Measurements from ENCODE around the gene GIGYF2. TPM values are rescaled to one million over a fixed set of nuclear protein-coding genes. Genes with fewer than 3 reads are reported as not detected.

Gene GIGYF2
- total and polyA plus RNA-seq, 3 experiments from 2014 or later = 27.2 to 55.8 (median 54.7) TPM

DNA sequence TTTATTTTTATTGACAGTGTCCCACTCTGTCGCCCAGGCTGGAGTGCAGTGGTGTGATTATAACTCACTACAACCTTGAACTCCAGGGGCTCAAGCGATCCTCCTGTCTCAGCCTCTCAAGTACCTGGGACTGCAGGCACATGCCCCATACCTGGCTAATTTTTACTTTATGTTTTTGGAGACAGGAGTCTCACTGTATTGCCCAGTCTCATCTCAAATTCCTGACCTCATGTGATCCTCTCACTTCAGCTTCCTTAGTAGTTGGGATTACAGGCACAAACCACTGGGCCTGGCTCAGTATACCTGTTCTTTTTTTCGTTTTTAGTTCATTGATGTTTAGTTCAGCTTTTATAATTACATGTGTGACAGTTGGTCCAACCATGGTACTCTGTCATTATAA is 132.9 kb downstream of the GIGYF2 start:
- no peaks in the 10 kb centered on the region for H3K9me3 ChIP-seq (ENCODE audit: low read length)
- no peaks in the 10 kb centered on the region for H3K4me1 ChIP-seq (ENCODE audit: insufficient read depth, low read length)
- Mint-ChIP-seq H3K27me3 (no peaks in the 10 kb centered on the region), H3K4me1 (peaks cover 11 to 16% (median 12%) of the 10 kb centered on the region in 3 donors), H3K4me3 (no peak overlapping the region), H3K27ac (peak overlapping the region in 2 of 8 donors; percentile 37 to 75), H3K36me3 (peaks cover 13 to 80% (median 43%) of the 10 kb centered on the region in 3 donors), H3K9me3 (no peaks in the 10 kb centered on the region)
- DNase-seq = no peak
- H3K4me3 ChIP-seq (ENCODE audit: low read length) = no peak overlapping the region
- ChIA-PET CTCF (no interaction called here), POLR2A (interaction anchor here (0.6 kb wide), 1 partner anchor 67 kb away, joined by 3 read pairs; no protein-coding TSS in a partner anchor)
- H3K36me3 ChIP-seq (ENCODE audit: insufficient read depth, low read length) = peaks cover 20% of the 10 kb centered on the region
- H3K27me3 ChIP-seq (ENCODE audit: insufficient read depth, low read length, poor library complexity, severe bottlenecking) = no peaks in the 10 kb centered on the region
- no peak overlapping the region for H3K27ac ChIP-seq (ENCODE audit: low read depth, low read length)

DNA sequence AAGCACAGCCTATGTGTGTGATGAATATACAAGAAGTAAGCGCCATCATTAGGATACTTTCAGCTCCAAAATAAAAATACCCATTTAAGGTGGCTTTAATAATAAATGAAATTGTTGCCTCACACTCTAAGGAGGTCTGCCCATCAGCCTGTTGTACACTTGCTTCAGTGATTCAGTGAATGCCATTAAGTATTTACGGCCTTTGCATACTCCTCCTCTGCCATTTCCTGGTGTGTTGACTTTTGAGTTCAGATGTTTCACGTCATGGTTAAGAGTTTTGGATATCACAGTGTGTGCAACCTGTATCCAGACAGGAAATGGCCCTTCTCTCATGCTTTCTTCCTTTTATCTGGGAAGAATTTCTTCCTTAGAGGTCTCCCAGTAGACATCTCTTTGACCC is 134.4 kb downstream of the GIGYF2 start:
- ChIA-PET POLR2A (no interaction called here), CTCF (no interaction called here)
- H3K9me3 ChIP-seq (ENCODE audit: low read length) = no peaks in the 10 kb centered on the region
- H3K27me3 Mint-ChIP-seq = no peaks in the 10 kb centered on the region
- no peaks in the 10 kb centered on the region for H3K9me3 Mint-ChIP-seq
- no peak overlapping the region for H3K4me3 Mint-ChIP-seq
- H3K36me3 ChIP-seq (ENCODE audit: insufficient read depth, low read length) = peaks cover 21% of the 10 kb centered on the region
- H3K27me3 ChIP-seq (ENCODE audit: insufficient read depth, low read length, poor library complexity, severe bottlenecking) = no peaks in the 10 kb centered on the region
- peaks cover 0 to 76% (median 35%) of the 10 kb centered on the region in 3 donors for H3K36me3 Mint-ChIP-seq
- H3K27ac ChIP-seq (ENCODE audit: low read depth, low read length) = no peak overlapping the region
- DNase-seq = no peak
- H3K27ac Mint-ChIP-seq = peak overlapping the region in 2 of 8 donors; percentile 8 to 85
- H3K4me1 Mint-ChIP-seq = peaks cover 12 to 19% (median 15%) of the 10 kb centered on the region in 3 donors
- H3K4me1 ChIP-seq (ENCODE audit: insufficient read depth, low read length) = no peaks in the 10 kb centered on the region
- no peak overlapping the region for H3K4me3 ChIP-seq (ENCODE audit: low read length)

DNA sequence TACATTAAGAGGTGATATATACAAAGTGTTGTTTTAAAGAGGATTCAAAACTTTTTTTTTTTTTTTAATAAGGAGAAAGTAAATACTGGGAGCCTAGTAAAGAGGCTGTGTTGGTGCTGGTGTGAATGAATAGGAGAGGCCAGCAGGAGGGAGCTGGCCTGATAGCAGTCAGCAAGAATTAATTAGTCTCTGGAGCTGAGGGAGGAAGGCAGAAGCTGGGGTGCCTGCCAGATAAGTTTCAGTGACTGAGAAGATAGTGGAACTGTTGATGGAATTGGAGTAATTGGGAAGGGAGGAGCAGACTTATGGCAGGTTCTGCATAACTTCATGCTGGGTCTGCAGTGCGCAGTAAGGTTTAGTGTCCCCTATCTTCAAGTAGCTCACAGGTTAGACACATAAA is 136.7 kb downstream of the GIGYF2 start:
- peaks cover 28% of the 10 kb centered on the region for H3K36me3 ChIP-seq (ENCODE audit: insufficient read depth, low read length)
- H3K27ac ChIP-seq (ENCODE audit: low read depth, low read length) = no peak overlapping the region
- ChIA-PET POLR2A (no interaction called here), CTCF (no interaction called here)
- Mint-ChIP-seq H3K27me3 (no peaks in the 10 kb centered on the region), H3K9me3 (no peaks in the 10 kb centered on the region), H3K36me3 (peaks cover 0 to 80% (median 37%) of the 10 kb centered on the region in 3 donors), H3K4me3 (no peak overlapping the region), H3K4me1 (peaks cover 27 to 34% (median 32%) of the 10 kb centered on the region in 3 donors), H3K27ac (peak overlapping the region in 6 of 8 donors; percentile 3 to 86 (median 48))
- no peaks in the 10 kb centered on the region for H3K27me3 ChIP-seq (ENCODE audit: insufficient read depth, low read length, poor library complexity, severe bottlenecking)
- no peak overlapping the region for H3K4me3 ChIP-seq (ENCODE audit: low read length)
- H3K9me3 ChIP-seq (ENCODE audit: low read length) = no peaks in the 10 kb centered on the region
- peaks cover 13% of the 10 kb centered on the region for H3K4me1 ChIP-seq (ENCODE audit: insufficient read depth, low read length)
- no peak for DNase-seq

DNA sequence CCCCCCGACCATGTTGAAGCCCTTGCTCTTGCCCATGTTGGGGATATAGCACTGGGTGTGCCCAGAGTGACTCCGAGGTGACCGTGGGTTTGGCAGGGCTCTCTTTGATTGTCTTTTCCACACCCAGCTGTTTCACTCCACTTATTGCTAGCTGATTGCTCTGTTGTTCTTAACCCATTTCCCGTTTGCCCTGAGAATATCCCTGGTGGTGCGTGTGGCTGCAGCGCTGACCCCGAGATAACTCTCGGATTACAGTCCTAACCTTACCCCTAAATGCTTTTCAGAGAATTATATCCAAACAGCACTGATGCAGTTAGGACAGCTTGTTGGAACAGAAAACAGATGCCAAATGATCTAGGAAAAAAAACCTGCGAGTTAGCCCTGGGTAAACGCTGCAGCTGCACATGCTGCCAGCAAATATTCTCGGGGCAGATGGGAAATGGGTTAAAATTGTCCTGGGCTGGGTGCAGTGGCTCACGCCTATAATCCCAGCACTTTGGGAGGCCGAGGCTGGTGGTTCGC is 138.6 kb downstream of the GIGYF2 start:
- H3K4me1 ChIP-seq (ENCODE audit: insufficient read depth, low read length) = peaks cover 19% of the 10 kb centered on the region
- no peaks in the 10 kb centered on the region for H3K9me3 ChIP-seq (ENCODE audit: low read length)
- H3K27me3 Mint-ChIP-seq = peaks cover 0 to 1% of the 10 kb centered on the region in 2 donors
- peak overlapping the region in 1 of 8 donors; percentile 21 for H3K27ac Mint-ChIP-seq
- DNase-seq = no peak
- H3K27ac ChIP-seq (ENCODE audit: low read depth, low read length) = no peak overlapping the region
- POLR2A ChIA-PET = no interaction called here
- peaks cover 0 to 80% (median 41%) of the 10 kb centered on the region in 3 donors for H3K36me3 Mint-ChIP-seq
- H3K9me3 Mint-ChIP-seq = no peaks in the 10 kb centered on the region
- no peaks in the 10 kb centered on the region for H3K27me3 ChIP-seq (ENCODE audit: insufficient read depth, low read length, poor library complexity, severe bottlenecking)
- no peak overlapping the region for H3K4me3 ChIP-seq (ENCODE audit: low read length)
- CTCF ChIA-PET = interaction anchor here (1.0 kb wide), 1 partner anchor 11 kb away, joined by 3 read pairs; no protein-coding TSS in a partner anchor
- H3K36me3 ChIP-seq (ENCODE audit: insufficient read depth, low read length) = peaks cover 38% of the 10 kb centered on the region
- no peak overlapping the region for H3K4me3 Mint-ChIP-seq
- H3K4me1 Mint-ChIP-seq = peaks cover 38 to 48% (median 45%) of the 10 kb centered on the region in 3 donors

DNA sequence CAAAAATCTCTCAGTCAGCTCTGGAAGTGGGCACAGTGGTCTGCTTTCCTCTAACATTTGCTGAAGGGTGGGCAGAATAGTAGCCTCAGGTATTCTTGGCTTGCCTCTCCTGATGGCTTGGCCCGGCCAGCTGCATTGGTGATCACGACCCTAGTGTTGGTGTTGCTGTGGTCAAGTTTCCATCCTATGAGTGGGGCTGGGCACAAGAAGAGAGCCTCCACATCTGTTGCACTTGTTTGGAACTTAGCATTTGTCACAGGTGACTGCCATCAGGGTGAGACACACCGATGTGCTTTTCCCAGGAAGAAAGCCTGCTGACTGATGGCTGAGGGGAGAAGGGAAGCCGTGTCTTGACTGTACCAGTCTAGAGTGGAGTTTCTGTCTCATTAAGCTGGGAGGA is 139.8 kb downstream of the GIGYF2 start:
- peaks cover 0 to 1% of the 10 kb centered on the region in 2 donors for H3K27me3 Mint-ChIP-seq
- peaks cover 0 to 78% (median 41%) of the 10 kb centered on the region in 3 donors for H3K36me3 Mint-ChIP-seq
- peaks cover 19% of the 10 kb centered on the region for H3K4me1 ChIP-seq (ENCODE audit: insufficient read depth, low read length)
- no peaks in the 10 kb centered on the region for H3K9me3 ChIP-seq (ENCODE audit: low read length)
- peak overlapping the region; percentile 41 to 93 (median 78) for H3K27ac Mint-ChIP-seq
- peak overlapping the region in 3 of 7 donors; percentile 17 to 39 (median 38) for H3K4me3 Mint-ChIP-seq
- ChIA-PET CTCF (no interaction called here), POLR2A (no interaction called here)
- H3K4me3 ChIP-seq (ENCODE audit: low read length) = no peak overlapping the region
- peaks cover 38 to 51% (median 45%) of the 10 kb centered on the region in 3 donors for H3K4me1 Mint-ChIP-seq
- no peaks in the 10 kb centered on the region for H3K27me3 ChIP-seq (ENCODE audit: insufficient read depth, low read length, poor library complexity, severe bottlenecking)
- H3K36me3 ChIP-seq (ENCODE audit: insufficient read depth, low read length) = peaks cover 39% of the 10 kb centered on the region
- DNase-seq = no peak
- H3K27ac ChIP-seq (ENCODE audit: low read depth, low read length) = no peak overlapping the region
- no peaks in the 10 kb centered on the region for H3K9me3 Mint-ChIP-seq

DNA sequence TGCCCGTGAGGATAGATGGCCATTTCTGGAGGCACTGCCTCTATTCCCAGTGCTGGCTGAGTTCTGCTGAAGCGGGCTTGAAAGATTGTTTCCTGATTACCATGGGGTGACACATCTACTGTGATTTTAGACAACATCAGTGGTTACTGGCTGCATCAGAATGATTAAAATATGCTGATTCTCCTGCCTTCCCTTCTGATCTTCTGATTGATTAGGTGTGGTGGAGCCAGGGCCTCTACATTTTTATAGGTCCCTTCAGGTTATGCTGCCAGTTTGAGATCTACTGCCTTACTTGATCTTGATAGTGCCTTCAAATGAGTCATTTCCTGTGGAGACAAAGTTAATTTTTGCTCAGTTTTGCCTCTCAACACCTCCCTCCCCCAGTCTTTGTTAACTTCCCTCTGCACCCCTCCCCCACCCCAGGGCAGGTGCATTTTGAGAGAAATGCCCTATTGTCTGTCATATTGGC is 141.3 kb downstream of the GIGYF2 start:
- Mint-ChIP-seq H3K4me1 (peaks cover 36 to 57% (median 45%) of the 10 kb centered on the region in 3 donors), H3K36me3 (peaks cover 0 to 79% (median 40%) of the 10 kb centered on the region in 3 donors), H3K4me3 (peak overlapping the region in 6 of 7 donors; percentile 30 to 73 (median 66)), H3K9me3 (no peaks in the 10 kb centered on the region), H3K27me3 (peaks cover 0 to 1% of the 10 kb centered on the region in 2 donors), H3K27ac (peak overlapping the region; percentile 38 to 95 (median 82))
- peak overlapping the region; percentile 33 for H3K27ac ChIP-seq (ENCODE audit: low read depth, low read length)
- H3K27me3 ChIP-seq (ENCODE audit: insufficient read depth, low read length, poor library complexity, severe bottlenecking) = no peaks in the 10 kb centered on the region
- ChIA-PET POLR2A (no interaction called here), CTCF (no interaction called here)
- H3K4me3 ChIP-seq (ENCODE audit: low read length) = peak overlapping the region; percentile 14
- peaks cover 19% of the 10 kb centered on the region for H3K4me1 ChIP-seq (ENCODE audit: insufficient read depth, low read length)
- no peaks in the 10 kb centered on the region for H3K9me3 ChIP-seq (ENCODE audit: low read length)
- peak in 4 of 5 donors; percentile 24 to 69 (median 44) for DNase-seq
- peaks cover 36% of the 10 kb centered on the region for H3K36me3 ChIP-seq (ENCODE audit: insufficient read depth, low read length)

DNA sequence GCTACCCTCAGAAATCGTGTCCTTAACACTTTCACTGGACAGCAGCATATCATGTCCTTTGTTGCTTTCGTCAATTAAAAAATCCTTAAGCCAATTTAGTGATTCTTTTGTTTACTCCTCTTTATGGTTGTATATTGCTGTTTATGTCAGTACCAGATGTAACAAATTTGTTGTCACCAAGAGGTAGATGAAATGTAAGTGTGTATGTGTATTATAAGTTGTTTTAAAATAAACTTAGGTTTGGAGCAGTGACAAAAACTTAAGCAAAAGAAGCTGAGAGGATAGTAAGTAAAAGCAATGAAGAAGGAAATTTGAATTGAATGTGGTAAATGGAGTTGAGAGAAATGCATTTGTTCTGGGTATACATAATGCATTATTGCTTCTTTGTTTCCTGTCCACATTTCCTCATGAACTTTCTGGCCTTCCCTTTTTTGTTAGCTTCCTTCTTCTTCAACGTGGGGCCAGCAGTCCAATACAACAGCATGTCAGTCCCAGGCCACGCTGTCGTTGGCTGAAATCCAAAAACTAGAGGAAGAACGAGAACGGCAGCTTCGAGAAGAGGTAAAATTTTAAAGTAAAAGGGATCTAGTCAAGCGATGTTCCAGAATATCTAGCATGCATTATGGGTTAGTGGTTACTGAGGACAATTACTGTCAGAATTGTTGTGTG is 142.4 kb downstream of the GIGYF2 start:
- Histone ChIP-seq H3K36me3 (ENCODE audit: insufficient read depth, low read length) (peaks cover 34% of the 10 kb centered on the region), H3K4me3 (ENCODE audit: low read length) (no peak overlapping the region), H3K9me3 (ENCODE audit: low read length) (no peaks in the 10 kb centered on the region), H3K27me3 (ENCODE audit: insufficient read depth, low read length, poor library complexity, severe bottlenecking) (no peaks in the 10 kb centered on the region), H3K27ac (ENCODE audit: low read depth, low read length) (no peak overlapping the region), H3K4me1 (ENCODE audit: insufficient read depth, low read length) (peaks cover 19% of the 10 kb centered on the region)
- no peak for DNase-seq
- Mint-ChIP-seq H3K4me1 (peaks cover 32 to 55% (median 39%) of the 10 kb centered on the region in 3 donors), H3K4me3 (no peak overlapping the region), H3K27me3 (peaks cover 0 to 1% of the 10 kb centered on the region in 2 donors), H3K36me3 (peaks cover 0 to 77% (median 32%) of the 10 kb centered on the region in 3 donors), H3K27ac (peak overlapping the region in 6 of 8 donors; percentile 30 to 89 (median 64)), H3K9me3 (no peaks in the 10 kb centered on the region)
- POLR2A ChIA-PET = no interaction called here
- CTCF ChIA-PET = no interaction called here

DNA sequence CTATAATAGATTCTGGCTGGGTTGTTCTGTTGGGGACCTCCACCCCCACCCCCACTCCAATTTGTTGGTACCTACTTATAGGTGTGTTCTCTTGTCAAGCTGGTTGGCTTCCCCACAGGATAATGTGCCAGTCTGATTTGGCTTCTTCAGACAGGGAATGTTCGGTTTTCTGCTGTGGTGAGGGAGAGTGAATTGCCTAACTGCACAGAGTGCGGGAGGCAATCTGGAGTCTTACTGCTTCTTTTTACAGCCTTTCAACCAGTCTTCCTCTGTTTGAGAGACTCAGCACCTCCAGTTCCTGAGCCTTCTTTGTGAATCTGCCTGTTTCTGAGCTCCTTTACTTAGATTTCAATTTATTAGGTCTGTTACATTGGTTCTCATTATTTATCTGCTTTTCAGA is 145.6 kb downstream of the GIGYF2 start:
- peaks cover 3 to 82% (median 28%) of the 10 kb centered on the region in 3 donors for H3K36me3 Mint-ChIP-seq
- H3K4me1 ChIP-seq (ENCODE audit: insufficient read depth, low read length) = peaks cover 17% of the 10 kb centered on the region

More for the DNA sequence above, 145.6 kb downstream of the GIGYF2 start:
- H3K36me3 ChIP-seq (ENCODE audit: insufficient read depth, low read length) = peaks cover 34% of the 10 kb centered on the region
- H3K27ac ChIP-seq (ENCODE audit: low read depth, low read length) = no peak overlapping the region
- H3K4me3 Mint-ChIP-seq = no peak overlapping the region
- no peaks in the 10 kb centered on the region for H3K9me3 ChIP-seq (ENCODE audit: low read length)
- DNase-seq = no peak
- no peaks in the 10 kb centered on the region for H3K27me3 ChIP-seq (ENCODE audit: insufficient read depth, low read length, poor library complexity, severe bottlenecking)
- H3K4me1 Mint-ChIP-seq = peaks cover 22 to 34% (median 24%) of the 10 kb centered on the region in 3 donors
- peaks cover 0 to 1% of the 10 kb centered on the region in 2 donors for H3K27me3 Mint-ChIP-seq
- no peak overlapping the region for H3K4me3 ChIP-seq (ENCODE audit: low read length)
- POLR2A ChIA-PET = interaction anchor here (0.7 kb wide), 1 partner anchor 270 kb away, joined by 9 read pairs; no protein-coding TSS in a partner anchor
- no peaks in the 10 kb centered on the region for H3K9me3 Mint-ChIP-seq
- peak overlapping the region in 4 of 8 donors; percentile 29 to 76 (median 52) for H3K27ac Mint-ChIP-seq
- CTCF ChIA-PET = interaction anchor here (1.1 to 1.2 kb wide), 2 partner anchors 11 to 15 kb away, joined by 3 read pairs; no protein-coding TSS in a partner anchor

Measured in CD8-positive, alpha-beta memory T cell (primary cell).